HUDEP-2 (cell line): ENCODE results near the gene PTTG1IP2.

ENCODE experiments used
- DNase-seq, 76 experiments: peaks; one replicate each; lab custom pipeline; 2025; ENCODE audit not compliant: unreplicated experiment in 76 of 76; lab: John Stamatoyannopoulos, UW

The PTTG1IP2 gene

GRCh38 chr7:90469554-90469953 is at the start of gene PTTG1IP2:
PTTG1IP2 (plus strand) TSS chr7:90469639; CDS start chr7:90469787, 148 bp downstream.
- DNase-seq, result no peak

DNA sequence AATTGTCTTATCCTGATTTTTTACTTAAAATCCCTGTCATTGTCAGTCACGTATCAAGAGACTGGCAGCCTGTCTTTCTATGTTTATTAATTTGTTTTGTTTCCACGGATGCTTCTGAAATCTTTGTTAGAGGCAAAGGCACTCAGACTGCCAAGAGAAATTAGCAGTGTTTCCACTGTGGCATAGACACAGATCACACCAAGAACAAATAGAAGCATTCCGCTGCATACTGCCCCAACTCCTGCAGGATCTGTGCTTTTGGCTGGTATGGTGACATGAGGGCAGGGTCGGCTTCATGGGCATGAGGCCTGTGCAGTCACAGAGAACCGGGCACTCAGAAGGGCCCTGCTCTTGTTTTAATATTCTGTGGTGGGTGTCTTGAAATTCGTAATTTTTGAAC is 47.8 kb upstream of the PTTG1IP2 start:
- DNase-seq, result no peak

DNA sequence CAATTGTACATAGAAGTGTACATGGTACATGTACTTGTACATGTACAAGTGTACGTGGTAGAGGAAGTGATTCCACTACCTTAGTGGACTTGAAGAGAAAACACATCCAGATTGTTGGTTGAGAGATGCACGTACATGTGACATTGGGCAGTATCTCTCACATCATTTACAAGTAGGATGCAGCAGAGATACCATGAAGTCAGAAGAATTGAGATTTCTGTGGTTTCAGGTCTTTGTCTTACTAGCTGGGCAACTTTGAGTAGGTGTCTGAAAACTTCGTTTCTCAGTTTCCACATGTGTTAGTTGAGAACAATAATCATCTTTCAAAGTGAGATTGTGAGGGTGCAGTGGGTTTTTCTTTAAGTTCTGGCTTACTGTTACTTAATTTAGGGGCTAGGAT is 44.7 kb upstream of the PTTG1IP2 start:
- no peak for DNase-seq

- no peak for DNase-seq
These were observed 44.1 kb upstream of the PTTG1IP2 start for GRCh38 chr7:90425376-90425775.

- DNase-seq, result no peak
These were observed 38.6 kb upstream of the PTTG1IP2 start for GRCh38 chr7:90430614-90431460.

DNA sequence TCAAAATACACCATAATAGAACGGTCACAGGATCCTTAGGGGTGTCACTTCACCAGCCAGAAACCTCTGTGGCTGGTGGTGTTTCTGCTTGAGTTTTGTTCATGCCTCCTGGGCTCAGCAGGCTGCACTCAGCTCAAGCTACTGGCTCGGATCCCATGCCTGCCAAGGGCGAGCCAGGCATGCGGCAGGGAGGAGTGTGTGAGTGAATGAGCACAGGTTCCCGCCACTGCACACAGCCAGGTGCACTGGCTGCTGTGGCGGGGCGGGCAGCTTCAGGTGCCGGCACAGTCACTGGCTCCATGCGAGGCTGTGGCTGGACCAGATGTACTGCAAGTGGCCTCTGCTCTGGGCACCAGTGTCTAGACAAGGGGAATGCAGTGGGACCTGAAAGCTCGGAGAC is 36.7 kb upstream of the PTTG1IP2 start:
- no peak for DNase-seq

- DNase-seq, result no peak
These were observed 36.2 kb upstream of the PTTG1IP2 start for GRCh38 chr7:90433221-90433620.

GRCh38 chr7:90445633-90446032 is 23.8 kb upstream of the PTTG1IP2 start:
- DNase-seq, result no peak

DNA sequence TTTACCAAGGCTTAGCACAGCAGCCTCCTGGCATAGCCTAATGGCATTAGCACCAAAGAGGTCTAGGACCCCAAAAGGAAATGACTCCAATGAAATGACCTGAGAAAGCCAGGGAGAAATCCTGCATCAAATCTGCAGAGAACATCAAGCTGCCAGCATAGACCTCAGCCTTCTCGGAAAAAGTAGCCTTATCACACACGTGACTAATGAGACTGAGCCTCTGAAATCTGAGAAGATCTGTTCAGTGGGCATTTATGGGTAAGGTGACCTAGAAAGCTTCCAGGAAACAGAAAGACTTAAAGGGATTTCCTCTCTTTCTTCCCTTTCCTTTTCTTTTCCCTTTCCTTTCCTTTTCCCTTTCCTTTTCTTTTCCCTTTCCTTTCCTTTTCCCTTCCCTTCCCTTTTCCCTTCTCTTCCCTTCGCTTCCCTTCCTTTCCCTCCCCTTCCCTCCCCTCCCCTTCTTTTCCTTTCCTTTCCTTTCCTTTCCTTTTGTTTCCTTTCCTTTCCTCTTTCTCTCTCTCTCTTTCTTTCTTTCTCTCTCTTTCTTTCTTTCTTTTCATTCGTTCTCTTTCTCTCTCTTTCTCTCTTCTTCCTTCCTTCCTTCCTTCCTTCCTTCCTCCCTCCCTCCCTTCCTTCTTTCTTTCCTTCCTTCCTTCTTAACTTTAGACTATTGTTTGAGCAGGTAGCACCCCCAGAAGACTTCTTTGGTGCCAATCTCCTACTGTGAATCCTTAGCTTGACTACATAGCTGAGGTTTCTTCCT is 23.1 kb upstream of the PTTG1IP2 start:
- DNase-seq, result no peak

DNA sequence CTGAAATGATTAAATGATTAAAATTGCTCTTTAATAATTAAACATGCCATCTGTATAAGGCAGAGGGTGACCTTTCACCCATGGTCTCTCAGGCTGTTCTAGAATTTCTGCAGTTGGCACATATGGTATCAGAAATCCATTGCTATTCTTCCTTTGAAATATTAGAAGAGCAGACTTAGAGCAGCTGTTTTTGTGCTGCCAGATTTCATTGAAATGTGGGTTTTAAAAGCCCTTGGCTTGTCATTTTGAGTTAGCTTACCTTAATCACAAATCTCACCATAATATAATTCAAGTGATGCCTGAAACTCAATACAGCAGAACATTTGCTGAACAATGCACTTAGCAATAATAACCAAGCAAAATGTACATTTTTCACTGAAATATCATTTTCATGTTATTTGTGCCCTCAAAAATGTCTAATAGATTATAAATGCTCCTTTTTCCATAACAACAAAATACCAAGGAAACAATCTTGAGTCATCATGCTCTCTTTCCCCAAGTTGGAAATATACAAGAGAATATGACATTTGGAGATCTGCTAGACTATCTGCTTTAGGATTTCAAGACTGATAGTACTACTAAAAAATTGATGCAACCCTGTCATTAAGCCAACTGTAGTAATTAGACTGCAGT is 16.1 kb upstream of the PTTG1IP2 start:
- DNase-seq, result no peak

DNA sequence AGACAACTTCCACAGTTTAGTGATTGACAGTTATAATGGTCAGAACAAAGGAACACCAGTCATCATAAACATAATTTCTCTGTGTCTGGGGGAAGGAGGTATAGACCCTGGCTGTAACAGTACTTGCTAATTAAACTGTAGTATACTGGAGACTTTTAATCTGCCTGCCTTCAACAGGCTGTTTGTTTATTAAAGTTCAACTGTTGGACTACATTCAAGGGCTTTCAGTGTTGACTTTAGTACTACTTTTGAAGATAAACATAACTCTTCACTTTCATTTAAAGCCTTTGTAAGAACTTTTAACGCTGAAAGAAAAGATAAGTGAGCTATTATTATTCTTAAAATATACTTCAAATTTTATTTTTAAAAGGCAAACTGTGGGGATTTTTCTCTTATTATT is 15.5 kb upstream of the PTTG1IP2 start:
- no peak for DNase-seq

DNA sequence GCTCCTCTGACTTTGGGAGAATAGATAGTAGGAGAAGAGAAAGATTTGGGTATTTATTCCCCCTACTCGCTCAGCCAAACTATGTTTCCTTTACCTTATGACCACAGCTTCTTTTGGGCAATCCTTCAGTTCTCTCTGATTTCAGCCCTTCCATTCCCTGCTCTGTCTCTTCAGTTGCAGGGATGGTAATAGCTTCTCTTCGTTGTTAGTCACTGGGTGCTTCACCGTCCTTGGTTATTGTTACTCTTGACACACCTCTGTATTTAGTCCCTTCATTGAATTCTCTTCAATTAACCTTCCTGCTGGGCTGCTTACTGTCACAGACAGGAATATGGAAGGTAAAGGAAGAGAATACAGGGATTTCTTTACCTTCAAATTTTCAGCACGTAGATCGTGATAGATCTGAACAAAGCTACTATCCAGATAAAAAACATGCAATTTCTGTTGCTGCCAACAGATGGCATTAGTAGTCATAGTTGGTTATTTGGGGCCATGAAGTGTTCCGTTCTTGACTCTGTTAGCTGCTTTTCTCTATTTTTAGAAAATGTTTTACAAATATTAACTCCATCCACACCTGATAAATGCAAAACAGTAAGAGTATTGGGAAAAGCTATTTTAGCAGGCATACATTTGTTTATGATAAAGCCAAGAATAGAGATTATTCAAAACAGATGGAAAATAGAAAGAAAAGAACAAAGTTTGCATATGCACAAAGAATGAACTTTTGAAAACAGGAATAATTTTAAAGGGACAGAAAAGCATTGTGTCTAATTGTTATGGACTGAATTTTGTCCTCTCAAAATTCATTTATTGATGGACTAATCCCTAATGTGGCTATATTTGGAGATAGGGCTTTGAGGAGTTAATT is 14.0 kb upstream of the PTTG1IP2 start:
- peak in 9 of 76 experiments; percentile 2 to 26 (median 6) for DNase-seq

- no peak for DNase-seq
These were observed 11.3 kb upstream of the PTTG1IP2 start for GRCh38 chr7:90458104-90458503.

DNA sequence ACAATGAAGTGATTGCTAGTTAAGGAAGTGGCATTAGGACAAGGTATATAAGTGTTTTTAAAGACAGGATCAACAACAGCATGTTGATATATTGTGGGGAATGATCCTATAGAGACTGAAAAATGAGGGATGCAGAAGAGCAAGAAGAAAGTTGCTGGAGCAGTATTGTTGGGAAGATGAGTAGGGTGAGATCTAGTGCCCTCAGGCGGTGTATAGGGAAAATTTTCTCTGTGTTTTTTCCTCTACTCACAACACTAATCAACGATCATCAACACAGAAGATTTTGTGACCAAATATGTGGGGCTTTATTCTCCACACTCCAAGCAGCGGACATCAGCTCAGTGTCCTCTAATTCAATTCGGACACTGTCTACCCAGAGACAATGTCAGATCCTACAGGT is 9.6 kb upstream of the PTTG1IP2 start:
- DNase-seq, result no peak

DNA sequence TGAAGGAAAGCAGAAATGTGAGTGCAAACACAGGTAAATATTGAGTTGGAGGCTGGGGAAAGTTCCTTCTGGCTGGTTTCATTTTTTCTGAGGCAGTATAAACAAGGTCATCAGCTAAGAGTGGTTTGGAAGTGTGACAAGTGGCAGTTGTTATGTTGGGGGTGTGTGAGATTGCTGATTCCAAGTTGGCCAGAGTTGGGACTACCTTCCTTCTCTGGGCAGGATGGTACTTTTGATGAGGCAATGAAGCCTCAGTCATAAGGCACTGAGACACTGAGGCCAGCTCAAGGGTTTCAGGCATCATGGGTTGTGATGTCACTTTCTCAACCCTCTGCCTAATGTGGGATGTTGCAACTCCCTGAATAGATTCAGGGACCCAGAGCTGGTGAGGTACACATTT is 8.2 kb upstream of the PTTG1IP2 start:
- DNase-seq, result no peak

- DNase-seq, result peak in 12 of 76 experiments; percentile 26 to 94 (median 88)
These were observed 6.2 kb upstream of the PTTG1IP2 start for GRCh38 chr7:90463151-90463628.

- no peak for DNase-seq
These were observed 3.6 kb upstream of the PTTG1IP2 start for GRCh38 chr7:90465816-90466215.

- DNase-seq, result no peak
These were observed 3.5 kb downstream of the PTTG1IP2 start for GRCh38 chr7:90472805-90473540.

DNA sequence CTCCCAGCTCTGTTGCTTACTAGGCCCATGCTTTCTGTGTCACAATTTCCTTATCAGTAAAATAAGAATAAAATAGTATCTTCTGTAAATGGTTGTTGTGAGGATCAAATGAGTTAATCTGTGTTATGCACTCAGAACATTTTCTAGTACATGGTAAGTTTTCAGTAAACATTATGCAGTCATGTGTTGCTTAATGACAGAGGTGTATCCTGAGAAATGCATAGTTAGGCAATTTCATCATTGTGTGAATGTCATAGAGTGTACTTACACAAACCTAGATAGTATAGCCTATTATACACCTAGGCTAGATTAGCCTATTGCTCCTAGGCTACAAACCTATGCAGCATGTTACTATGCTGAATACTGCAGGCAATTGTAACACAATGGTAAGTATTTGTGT is 4.4 kb downstream of the PTTG1IP2 start:
- no peak for DNase-seq
